ENCODE results near the gene ADSL. TPM values are rescaled to one million over a fixed set of nuclear protein-coding genes. Genes with fewer than 3 reads are reported as not detected.

The ADSL gene
- total RNA-seq, 2 experiments from 2014 or later = 117 to 137 TPM

DNA sequence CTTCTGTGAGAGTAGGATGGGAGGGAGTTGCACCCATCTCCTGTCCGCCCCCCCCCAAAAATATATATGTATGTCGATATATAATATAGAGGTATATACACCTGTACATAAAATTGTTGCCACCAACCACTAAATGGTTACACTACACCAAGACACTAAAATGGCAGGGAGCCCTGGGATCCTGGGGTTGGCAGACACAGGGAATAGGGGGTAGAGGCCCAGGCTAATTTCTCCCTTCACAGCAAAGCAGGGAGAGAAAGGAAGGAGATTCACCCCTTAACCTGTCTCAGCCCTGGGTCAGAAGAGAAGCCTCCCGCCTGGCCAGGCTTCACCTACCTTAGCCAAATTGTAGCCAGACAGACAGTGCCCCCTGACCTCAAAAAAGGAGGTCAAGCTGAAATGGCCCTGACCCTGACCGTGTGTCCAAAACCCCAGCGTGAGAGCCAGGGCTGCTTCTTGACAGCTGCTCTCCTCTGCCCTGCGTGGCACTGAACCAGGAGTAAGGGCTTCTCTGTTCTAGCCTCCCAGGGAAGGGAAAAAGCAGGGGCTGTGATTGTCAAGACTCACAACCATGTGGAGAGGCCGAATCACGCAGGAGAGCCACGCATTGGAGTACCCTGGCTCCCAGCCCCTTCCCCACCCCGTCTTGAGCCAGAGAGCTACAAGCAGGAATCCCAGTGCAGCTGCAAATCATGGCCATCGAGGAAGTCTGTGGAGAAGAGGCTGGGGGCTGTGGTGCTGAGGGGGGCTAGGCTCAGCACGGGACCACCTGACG, 64.6 kb downstream of the ADSL start:
- peaks cover 3% of the 10 kb centered on the region; the same call in 1 of the 2 replicates for H3K79me2 ChIP-seq (ENCODE audit: insufficient read depth, low read depth, low read length)
- TF ChIP-seq, protein P1, sequence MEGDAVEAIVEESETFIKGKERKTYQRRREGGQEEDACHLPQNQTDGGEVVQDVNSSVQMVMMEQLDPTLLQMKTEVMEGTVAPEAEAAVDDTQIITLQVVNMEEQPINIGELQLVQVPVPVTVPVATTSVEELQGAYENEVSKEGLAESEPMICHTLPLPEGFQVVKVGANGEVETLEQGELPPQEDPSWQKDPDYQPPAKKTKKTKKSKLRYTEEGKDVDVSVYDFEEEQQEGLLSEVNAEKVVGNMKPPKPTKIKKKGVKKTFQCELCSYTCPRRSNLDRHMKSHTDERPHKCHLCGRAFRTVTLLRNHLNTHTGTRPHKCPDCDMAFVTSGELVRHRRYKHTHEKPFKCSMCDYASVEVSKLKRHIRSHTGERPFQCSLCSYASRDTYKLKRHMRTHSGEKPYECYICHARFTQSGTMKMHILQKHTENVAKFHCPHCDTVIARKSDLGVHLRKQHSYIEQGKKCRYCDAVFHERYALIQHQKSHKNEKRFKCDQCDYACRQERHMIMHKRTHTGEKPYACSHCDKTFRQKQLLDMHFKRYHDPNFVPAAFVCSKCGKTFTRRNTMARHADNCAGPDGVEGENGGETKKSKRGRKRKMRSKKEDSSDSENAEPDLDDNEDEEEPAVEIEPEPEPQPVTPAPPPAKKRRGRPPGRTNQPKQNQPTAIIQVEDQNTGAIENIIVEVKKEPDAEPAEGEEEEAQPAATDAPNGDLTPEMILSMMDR (conservative IDR thresholded peaks at IDR 0.05; ENCODE audit: low read length) = no peak
- TF ChIP-seq EZH2phosphoT487 (IDR thresholded peaks at IDR 0.05; ENCODE audit: borderline replicate concordance, low read depth, low read length) = no peak
- no TSS peak for BruUV-seq (replicated peaks)
- peaks cover 58% of the 10 kb centered on the region for H3K4me1 ChIP-seq (ENCODE audit: insufficient read depth, low read length, poor library complexity, severe bottlenecking)
- H3K9me3 ChIP-seq (ENCODE audit: low read length) = no peaks in the 10 kb centered on the region
- H3K4me3 ChIP-seq (ENCODE audit: low read depth, low read length, poor library complexity, severe bottlenecking) = no peak overlapping the region
- no peaks in the 10 kb centered on the region for H4K20me1 ChIP-seq (ENCODE audit: insufficient read depth, low read length)
- no peaks in the 10 kb centered on the region for H3K9me2 ChIP-seq (ENCODE audit: insufficient read depth, low read length)
- DNase-seq (ENCODE audit: low spot score) = no peak
- H3K27ac ChIP-seq (ENCODE audit: low read depth, low read length, poor library complexity, severe bottlenecking) = peak overlapping the region; percentile 98
- intact Hi-C loops (cut with micrococcal nuclease; ENCODE audit: unreplicated experiment) = no loop called here
- ChIA-PET POLR2A (interaction anchor here (0.9 kb wide), 1 partner anchor 148 kb away, joined by 3 read pairs; no protein-coding TSS in a partner anchor), CTCF (ENCODE audit: unreplicated experiment) (interaction anchor here (0.5 to 0.6 kb wide), 2 partner anchors 10 to 98 kb away, joined by 3 read pairs; no protein-coding TSS in a partner anchor)
- no peak overlapping the region for H3K4me2 ChIP-seq (ENCODE audit: low read length)
- H3K36me3 ChIP-seq (ENCODE audit: insufficient read depth, low read length) = peaks cover 77% of the 10 kb centered on the region
- H2AFZ ChIP-seq (ENCODE audit: low read length) = no peak overlapping the region

DNA sequence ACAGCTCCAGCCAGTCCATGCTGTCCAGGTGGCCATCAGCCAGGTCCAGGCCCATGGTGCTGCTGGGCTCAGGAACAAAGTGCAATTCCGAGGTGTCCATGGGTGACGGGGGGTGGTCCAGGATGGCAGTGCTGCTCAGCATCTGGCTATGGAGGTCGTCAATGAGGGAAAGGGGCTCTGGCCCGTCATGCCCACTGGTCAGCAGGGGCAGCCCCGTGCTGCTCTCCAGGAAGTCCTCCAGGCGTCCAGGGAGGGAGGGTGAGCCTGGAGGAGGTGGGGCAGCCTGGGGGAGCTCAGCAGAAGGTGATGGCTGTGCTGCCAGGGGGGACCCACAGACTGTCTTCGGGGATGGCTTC, 65.2 kb downstream of the ADSL start:
- Histone ChIP-seq H3K79me2 (ENCODE audit: insufficient read depth, low read depth, low read length) (peaks cover 3% of the 10 kb centered on the region; the same call in 1 of the 2 replicates), H3K4me2 (ENCODE audit: low read length) (peak overlapping the region; percentile 93), H3K9me2 (ENCODE audit: insufficient read depth, low read length) (no peaks in the 10 kb centered on the region), H2AFZ (ENCODE audit: low read length) (no peak overlapping the region), H3K9me3 (ENCODE audit: low read length) (no peaks in the 10 kb centered on the region), H3K4me1 (ENCODE audit: insufficient read depth, low read length, poor library complexity, severe bottlenecking) (peaks cover 64% of the 10 kb centered on the region), H3K36me3 (ENCODE audit: insufficient read depth, low read length) (peaks cover 77% of the 10 kb centered on the region), H3K27ac (ENCODE audit: low read depth, low read length, poor library complexity, severe bottlenecking) (peak overlapping the region; percentile 98), H3K4me3 (ENCODE audit: low read depth, low read length, poor library complexity, severe bottlenecking) (no peak overlapping the region), H4K20me1 (ENCODE audit: insufficient read depth, low read length) (no peaks in the 10 kb centered on the region)
- intact Hi-C loops (cut with micrococcal nuclease; ENCODE audit: unreplicated experiment) = no loop called here
- no peak for DNase-seq (ENCODE audit: low spot score)
- TF ChIP-seq, protein P1 (conservative IDR thresholded peaks at IDR 0.05; ENCODE audit: low read length) = no peak
- no peak for TF ChIP-seq EZH2phosphoT487 (IDR thresholded peaks at IDR 0.05; ENCODE audit: borderline replicate concordance, low read depth, low read length)
- CTCF ChIA-PET (ENCODE audit: unreplicated experiment) = no interaction called here
- BruUV-seq (replicated peaks) = no TSS peak
- POLR2A ChIA-PET = interaction anchor here (0.8 to 0.9 kb wide), 2 partner anchors 34 to 149 kb away, joined by 3 read pairs; no protein-coding TSS in a partner anchor

DNA sequence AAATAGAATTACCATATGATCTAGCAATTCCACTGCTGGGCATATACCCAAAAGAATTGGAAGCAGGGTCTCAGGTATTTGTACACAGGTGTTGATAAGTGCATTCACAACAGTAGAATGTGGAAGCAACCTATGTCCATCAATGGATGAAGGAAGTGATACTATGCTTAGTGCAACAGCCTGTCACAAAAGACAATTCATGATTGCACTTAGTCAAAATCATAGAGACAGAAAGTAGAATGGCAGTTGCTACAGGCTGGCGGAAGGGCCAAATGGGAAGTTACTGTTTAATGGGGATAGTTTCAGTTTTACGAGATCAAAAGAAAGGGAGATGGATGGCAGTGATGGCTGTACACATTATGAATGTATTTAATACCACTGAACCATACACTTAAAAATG, 66.1 kb downstream of the ADSL start:
- TF ChIP-seq EZH2phosphoT487 (IDR thresholded peaks at IDR 0.05; ENCODE audit: borderline replicate concordance, low read depth, low read length) = no peak
- TF ChIP-seq, protein P1 (conservative IDR thresholded peaks at IDR 0.05; ENCODE audit: low read length) = no peak
- intact Hi-C loops (cut with micrococcal nuclease; ENCODE audit: unreplicated experiment) = loop anchor here (1.0 kb wide), 1 partner anchor 12 kb away; no protein-coding TSS in a partner anchor
- Histone ChIP-seq H3K27ac (ENCODE audit: low read depth, low read length, poor library complexity, severe bottlenecking) (peak overlapping the region; percentile 98), H3K79me2 (ENCODE audit: insufficient read depth, low read depth, low read length) (peaks cover 3% of the 10 kb centered on the region; the same call in 1 of the 2 replicates), H4K20me1 (ENCODE audit: insufficient read depth, low read length) (no peaks in the 10 kb centered on the region), H3K36me3 (ENCODE audit: insufficient read depth, low read length) (peaks cover 77% of the 10 kb centered on the region), H3K4me2 (ENCODE audit: low read length) (peak overlapping the region; percentile 93), H3K4me3 (ENCODE audit: low read depth, low read length, poor library complexity, severe bottlenecking) (peak overlapping the region; percentile 14), H2AFZ (ENCODE audit: low read length) (no peak overlapping the region), H3K4me1 (ENCODE audit: insufficient read depth, low read length, poor library complexity, severe bottlenecking) (peaks cover 74% of the 10 kb centered on the region), H3K9me3 (ENCODE audit: low read length) (no peaks in the 10 kb centered on the region), H3K9me2 (ENCODE audit: insufficient read depth, low read length) (no peaks in the 10 kb centered on the region)
- no TSS peak for BruUV-seq (replicated peaks)
- ChIA-PET POLR2A (interaction anchor here (0.6 to 0.8 kb wide), 3 partner anchors 18 to 46 kb away, joined by 3 read pairs; no protein-coding TSS in a partner anchor), CTCF (ENCODE audit: unreplicated experiment) (no interaction called here)
- DNase-seq (ENCODE audit: low spot score) = peak; percentile 90
